Loucy (cell line): Measurements from ENCODE around the gene MAX.
A peak's percentile ranks its signal among the peaks of the same experiment; 100 is the strongest.

Experiments used
- H2AFZ ChIP-seq: fragments of 200-600 bp; sonication (generic); 2 replicates; pipeline ENCODE4 v1.6.0; 2016; ENCODE audit warnings: antibody characterized with exemption, mild to moderate bottlenecking, low read length, moderate library complexity
- H3F3A ChIP-seq: fragments of 200-600 bp; 2 replicates; pipeline ENCODE4 v1.6.0; 2016; ENCODE audit warnings: antibody characterized with exemption, low read depth, mild to moderate bottlenecking
- H3K27me3 ChIP-seq: fragments of 200-600 bp; sonication (generic); 2 replicates; pipeline ENCODE4 v1.6.1; 2014; ENCODE audit warnings: low read length, mild to moderate bottlenecking; ENCODE audit not compliant: insufficient read depth, poor library complexity, severe bottlenecking
- H3K36me3 ChIP-seq: fragments of 200-600 bp; sonication (generic); 2 replicates; pipeline ENCODE4 v1.6.1; 2016; ENCODE audit warnings: low read length; ENCODE audit not compliant: insufficient read depth
- H3K4me1 ChIP-seq: fragments of 200-600 bp; sonication (generic); 2 replicates; pipeline ENCODE4 v1.5.1; 2014; ENCODE audit warnings: low read length, mild to moderate bottlenecking; ENCODE audit not compliant: insufficient read depth, poor library complexity, severe bottlenecking
- H3K4me2 ChIP-seq: fragments of 200-600 bp; sonication (generic); 2 replicates; pipeline ENCODE4 v1.6.0; 2014; ENCODE audit warnings: antibody characterized with exemption, low read length, low read depth, mild to moderate bottlenecking; ENCODE audit not compliant: poor library complexity, severe bottlenecking
- H3K4me3 ChIP-seq: fragments of 200-600 bp; sonication (generic); 2 replicates; pipeline ENCODE4 v1.5.1; 2014; ENCODE audit warnings: low read length, mild to moderate bottlenecking, mixed read lengths; ENCODE audit not compliant: poor library complexity, severe bottlenecking
- H3K79me2 ChIP-seq: fragments of 200-600 bp; sonication (generic); 2 replicates; pipeline ENCODE4 v1.6.1; 2014; ENCODE audit warnings: low read length; ENCODE audit not compliant: insufficient read depth
- H3K9ac ChIP-seq: fragments of 200-600 bp; sonication (generic); 2 replicates; pipeline ENCODE4 v1.6.0; 2014; ENCODE audit warnings: mild to moderate bottlenecking, low read depth, low read length, moderate library complexity; ENCODE audit not compliant: poor library complexity, severe bottlenecking
- H3K9me2 ChIP-seq: fragments of 200-600 bp; sonication (generic); replicated peaks from 2 replicates; pipeline ENCODE4 v1.6.1; 2016; ENCODE audit warnings: low read depth, low read length, mixed read lengths
- H3K9me3 ChIP-seq: fragments of 200-600 bp; sonication (generic); 2 replicates; pipeline ENCODE4 v1.6.1; 2014; ENCODE audit warnings: mild to moderate bottlenecking, antibody characterized with exemption, low read length, low read depth; ENCODE audit not compliant: insufficient read depth
- H4K20me1 ChIP-seq: fragments of 200-600 bp; sonication (generic); 2 replicates; pipeline ENCODE4 v1.6.0; 2014; ENCODE audit warnings: antibody characterized with exemption, low read length, mild to moderate bottlenecking; ENCODE audit not compliant: insufficient read depth, poor library complexity, severe bottlenecking
- EZH2phosphoT487 ChIP-seq: fragments of 200-600 bp; IDR thresholded peaks from 2 replicates; pipeline ENCODE4 v1.6.1; 2018; ENCODE audit warnings: antibody characterized with exemption, mild to moderate bottlenecking, moderate library complexity, borderline replicate concordance
- TF ChIP-seq, protein P1 (sequence below): fragments of 200-600 bp; sonication (generic); conservative IDR thresholded peaks from 2 replicates; pipeline ENCODE4 v1.5.1; 2014; ENCODE audit warnings: mild to moderate bottlenecking, antibody characterized with exemption, low read length

Gene MAX

DNA sequence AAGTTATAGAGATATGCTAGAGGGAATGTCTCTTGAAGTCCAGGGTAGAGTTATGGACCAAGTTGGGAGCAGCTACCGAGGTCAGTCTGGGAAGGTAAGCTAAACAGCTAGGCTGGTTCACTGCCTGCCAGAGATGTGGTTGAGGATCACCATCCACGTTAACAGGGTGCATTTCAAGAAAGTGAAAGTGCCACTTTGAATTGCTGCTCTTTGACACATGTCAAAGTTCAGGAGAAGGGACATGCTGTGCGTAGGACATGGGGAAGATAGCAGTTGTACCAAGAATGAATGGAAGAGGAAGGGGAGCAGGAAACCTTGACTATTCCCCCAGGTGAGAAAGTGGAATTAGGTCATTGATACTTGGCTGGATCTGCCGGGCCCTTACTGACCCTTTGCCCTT is 49.5 kb downstream of the MAX start:
- peaks cover 57% of the 10 kb centered on the region for H3K36me3 ChIP-seq
- no peaks in the 10 kb centered on the region for H4K20me1 ChIP-seq
- H3K9me2 ChIP-seq: no peaks in the 10 kb centered on the region

DNA sequence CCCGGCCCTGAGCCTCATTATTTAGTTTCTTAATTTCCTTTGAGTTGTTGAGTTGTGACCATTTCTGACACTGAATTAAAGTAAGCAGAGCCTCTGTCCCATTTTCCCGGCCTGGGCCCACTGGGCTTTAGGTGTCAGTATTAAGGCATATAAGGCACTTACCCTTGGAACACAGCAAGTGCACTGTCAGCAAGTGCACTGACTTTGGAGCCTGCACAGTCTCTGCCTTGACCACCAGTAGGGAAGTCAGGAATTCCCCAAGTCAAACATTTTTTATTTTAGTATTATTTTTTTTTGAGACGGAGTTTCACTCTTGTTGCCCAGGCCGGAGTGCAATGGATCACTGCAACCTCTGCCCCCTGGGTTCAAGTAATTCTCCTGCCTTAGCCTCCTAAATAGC is 56.6 kb downstream of the MAX start:
- H2AFZ ChIP-seq: no peak overlapping the region
- H3K4me2 ChIP-seq: no peak overlapping the region
- H3K9me3 ChIP-seq: no peaks in the 10 kb centered on the region
- peaks cover 28% of the 10 kb centered on the region; the same call in 1 of the 2 replicates for H3K36me3 ChIP-seq
- no peak overlapping the region for H3K4me3 ChIP-seq
- H3K9ac ChIP-seq: no peak overlapping the region
- peaks cover 8% of the 10 kb centered on the region for H3F3A ChIP-seq
- H3K4me1 ChIP-seq: peaks cover 45% of the 10 kb centered on the region
- no peaks in the 10 kb centered on the region for H4K20me1 ChIP-seq
- no peaks in the 10 kb centered on the region for H3K79me2 ChIP-seq
- H3K27me3 ChIP-seq: no peaks in the 10 kb centered on the region
- TF ChIP-seq EZH2phosphoT487: no peak
- TF ChIP-seq, protein P1, sequence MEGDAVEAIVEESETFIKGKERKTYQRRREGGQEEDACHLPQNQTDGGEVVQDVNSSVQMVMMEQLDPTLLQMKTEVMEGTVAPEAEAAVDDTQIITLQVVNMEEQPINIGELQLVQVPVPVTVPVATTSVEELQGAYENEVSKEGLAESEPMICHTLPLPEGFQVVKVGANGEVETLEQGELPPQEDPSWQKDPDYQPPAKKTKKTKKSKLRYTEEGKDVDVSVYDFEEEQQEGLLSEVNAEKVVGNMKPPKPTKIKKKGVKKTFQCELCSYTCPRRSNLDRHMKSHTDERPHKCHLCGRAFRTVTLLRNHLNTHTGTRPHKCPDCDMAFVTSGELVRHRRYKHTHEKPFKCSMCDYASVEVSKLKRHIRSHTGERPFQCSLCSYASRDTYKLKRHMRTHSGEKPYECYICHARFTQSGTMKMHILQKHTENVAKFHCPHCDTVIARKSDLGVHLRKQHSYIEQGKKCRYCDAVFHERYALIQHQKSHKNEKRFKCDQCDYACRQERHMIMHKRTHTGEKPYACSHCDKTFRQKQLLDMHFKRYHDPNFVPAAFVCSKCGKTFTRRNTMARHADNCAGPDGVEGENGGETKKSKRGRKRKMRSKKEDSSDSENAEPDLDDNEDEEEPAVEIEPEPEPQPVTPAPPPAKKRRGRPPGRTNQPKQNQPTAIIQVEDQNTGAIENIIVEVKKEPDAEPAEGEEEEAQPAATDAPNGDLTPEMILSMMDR: no peak
- no peaks in the 10 kb centered on the region for H3K9me2 ChIP-seq

More for the DNA sequence above, 49.5 kb downstream of the MAX start:
- Histone ChIP-seq H3K27me3 (no peaks in the 10 kb centered on the region), H3K4me2 (no peak overlapping the region), H2AFZ (no peak overlapping the region), H3K9me3 (no peaks in the 10 kb centered on the region), H3F3A (no peaks in the 10 kb centered on the region), H3K4me1 (peaks cover 3% of the 10 kb centered on the region), H3K4me3 (no peak overlapping the region), H3K79me2 (no peaks in the 10 kb centered on the region), H3K9ac (no peak overlapping the region)
- TF ChIP-seq EZH2phosphoT487: no peak
- TF ChIP-seq, protein P1: no peak

DNA sequence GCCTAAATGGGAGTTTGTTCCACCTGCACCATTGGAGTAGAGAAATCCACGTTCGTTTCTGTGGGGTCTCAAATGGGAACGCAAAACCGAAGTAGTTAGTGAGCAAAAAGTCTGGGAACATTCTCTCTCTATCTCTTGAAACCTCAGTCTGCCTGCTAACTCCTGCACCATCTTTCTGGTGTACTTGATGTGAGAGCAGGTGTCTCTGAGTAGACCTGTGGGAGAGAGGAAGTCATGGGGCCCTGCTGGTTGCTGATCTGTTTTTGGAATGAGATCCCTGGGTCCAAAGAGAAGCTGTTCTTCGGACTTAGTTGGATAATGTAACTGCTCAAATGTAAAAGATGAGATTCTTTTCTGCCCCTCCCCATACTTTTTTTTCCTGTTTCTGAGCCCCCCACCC is 57.3 kb downstream of the MAX start:
- Histone ChIP-seq H3K36me3 (peaks cover 31% of the 10 kb centered on the region; the same call in 1 of the 2 replicates), H3F3A (peaks cover 8% of the 10 kb centered on the region), H3K9ac (peak overlapping the region; percentile 74), H3K4me2 (peak overlapping the region; percentile 83), H3K9me3 (no peaks in the 10 kb centered on the region), H3K27me3 (no peaks in the 10 kb centered on the region), H3K4me1 (peaks cover 45% of the 10 kb centered on the region), H4K20me1 (no peaks in the 10 kb centered on the region), H3K9me2 (no peaks in the 10 kb centered on the region), H3K4me3 (peak overlapping the region; percentile 59), H2AFZ (no peak overlapping the region), H3K79me2 (no peaks in the 10 kb centered on the region)
- TF ChIP-seq, protein P1: no peak
- TF ChIP-seq EZH2phosphoT487: no peak
